NCI-H82 treated with DMSO at 0.1 percent for 48 hours (cell line): ENCODE results near the gene POLR3B.
A peak's percentile ranks its signal among the peaks of the same experiment; 100 is the strongest.
"Not testable (repeated sequence)": the region's sequence is repeated elsewhere in the genome, so short reads cannot be mapped to it uniquely, and the experiment has no call there.

ENCODE experiments used
- DNase-seq: peaks from one replicate; lab custom pipeline; 2025; ENCODE audit not compliant: unreplicated experiment; lab: John Stamatoyannopoulos, UW

Gene POLR3B

GRCh38 chr12:106357549-106358395, at the start of gene POLR3B:
POLR3B (plus strand) TSS chr12:106357748; CDS start chr12:106357880, 132 bp downstream.
- DNase-seq, result peak; percentile 79

GRCh38 chr12:106308121-106308520, 49.4 kb upstream of the POLR3B start:
- no peak for DNase-seq

- no peak for DNase-seq
These were observed 48.9 kb upstream of the POLR3B start for GRCh38 chr12:106308611-106309010.

- no peak for DNase-seq
These were observed 47.7 kb upstream of the POLR3B start for GRCh38 chr12:106309671-106310505.

GRCh38 chr12:106310687-106311086, 46.9 kb upstream of the POLR3B start:
- no peak for DNase-seq

GRCh38 chr12:106311139-106311538, 46.4 kb upstream of the POLR3B start:
- DNase-seq, result no peak

GRCh38 chr12:106313413-106313812, 44.1 kb upstream of the POLR3B start:
- not testable (repeated sequence) for DNase-seq

GRCh38 chr12:106315523-106315922, 42.0 kb upstream of the POLR3B start:
- no peak for DNase-seq

GRCh38 chr12:106317406-106318082, 40.0 kb upstream of the POLR3B start:
- no peak for DNase-seq

GRCh38 chr12:106321139-106321850, 36.3 kb upstream of the POLR3B start:
- DNase-seq, result no peak

- no peak for DNase-seq
These were observed 34.0 kb upstream of the POLR3B start for GRCh38 chr12:106323537-106323936.

- DNase-seq, result no peak
These were observed 30.2 kb upstream of the POLR3B start for GRCh38 chr12:106327309-106327869.

- DNase-seq, result no peak
These were observed 28.8 kb upstream of the POLR3B start for GRCh38 chr12:106328735-106329134.

GRCh38 chr12:106329231-106329982, 28.1 kb upstream of the POLR3B start:
- DNase-seq, result no peak

- DNase-seq, result no peak
These were observed 25.9 kb upstream of the POLR3B start for GRCh38 chr12:106331599-106331998.

- DNase-seq, result no peak
These were observed 25.0 kb upstream of the POLR3B start for GRCh38 chr12:106332536-106332935.

- DNase-seq, result no peak
These were observed 24.5 kb upstream of the POLR3B start for GRCh38 chr12:106333010-106333409.

GRCh38 chr12:106333756-106334155, 23.8 kb upstream of the POLR3B start:
- DNase-seq, result no peak

- DNase-seq, result no peak
These were observed 16.3 kb upstream of the POLR3B start for GRCh38 chr12:106341086-106341877.
